GM12873 (cell line): ENCODE data around the gene PLK3.

Experiments used
- TF ChIP-seq, protein P1 (sequence below): IDR thresholded peaks from 2 replicates; pipeline ENCODE4 v1.5.1; 2012; ENCODE audit warnings: low read depth, mild to moderate bottlenecking, moderate library complexity, low read length, control low read depth; ENCODE audit not compliant: insufficient read depth; ENCODE audit errors: missing control alignments

PLK3 gene

GRCh38 chr1:44853201-44853600 lies 53.0 kb downstream of the PLK3 start:
- TF ChIP-seq, protein P1, sequence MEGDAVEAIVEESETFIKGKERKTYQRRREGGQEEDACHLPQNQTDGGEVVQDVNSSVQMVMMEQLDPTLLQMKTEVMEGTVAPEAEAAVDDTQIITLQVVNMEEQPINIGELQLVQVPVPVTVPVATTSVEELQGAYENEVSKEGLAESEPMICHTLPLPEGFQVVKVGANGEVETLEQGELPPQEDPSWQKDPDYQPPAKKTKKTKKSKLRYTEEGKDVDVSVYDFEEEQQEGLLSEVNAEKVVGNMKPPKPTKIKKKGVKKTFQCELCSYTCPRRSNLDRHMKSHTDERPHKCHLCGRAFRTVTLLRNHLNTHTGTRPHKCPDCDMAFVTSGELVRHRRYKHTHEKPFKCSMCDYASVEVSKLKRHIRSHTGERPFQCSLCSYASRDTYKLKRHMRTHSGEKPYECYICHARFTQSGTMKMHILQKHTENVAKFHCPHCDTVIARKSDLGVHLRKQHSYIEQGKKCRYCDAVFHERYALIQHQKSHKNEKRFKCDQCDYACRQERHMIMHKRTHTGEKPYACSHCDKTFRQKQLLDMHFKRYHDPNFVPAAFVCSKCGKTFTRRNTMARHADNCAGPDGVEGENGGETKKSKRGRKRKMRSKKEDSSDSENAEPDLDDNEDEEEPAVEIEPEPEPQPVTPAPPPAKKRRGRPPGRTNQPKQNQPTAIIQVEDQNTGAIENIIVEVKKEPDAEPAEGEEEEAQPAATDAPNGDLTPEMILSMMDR, result no peak

DNA sequence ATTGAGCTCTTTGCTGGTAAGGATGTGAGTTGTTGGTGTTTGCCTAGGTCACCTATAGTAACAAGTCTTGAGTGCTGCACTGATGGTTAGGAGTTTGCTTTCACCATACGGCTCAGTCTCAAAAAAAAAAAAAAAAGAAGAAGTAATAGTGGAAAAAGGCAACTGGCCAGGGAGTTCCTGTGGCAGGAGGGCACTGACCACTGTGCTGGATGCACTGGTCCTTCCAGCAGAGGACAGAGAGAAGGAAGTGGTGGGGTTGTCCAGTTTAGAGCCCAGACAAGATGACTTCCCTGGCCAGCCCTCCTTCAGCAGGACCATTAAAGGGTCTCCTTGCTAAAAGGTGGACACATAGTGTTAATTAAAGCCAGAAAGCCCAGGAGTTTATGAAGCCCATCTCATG lies 54.8 kb downstream of the PLK3 start:
- TF ChIP-seq, protein P1, result no peak
